SK-N-SH (cell line): ENCODE data around the gene NSDHL. TPM values are rescaled to one million over a fixed set of nuclear protein-coding genes. Genes with fewer than 3 reads are reported as not detected.

ENCODE experiments used
- CTCF ChIA-PET: fragments of 300-600, 350-600 bp; formaldehyde crosslinking; extraction: SDS; loops from one replicate; lab custom pipeline; 2021; lab: Yijun Ruan, JAX
- POLR2A ChIA-PET: fragments of 350-600 bp; sonication (Branson Sonifier 250); formaldehyde crosslinking; extraction: SDS; loops from one replicate; lab custom pipeline; 2020; ENCODE audit warnings: antibody characterized with exemption, inconsistent platforms; lab: Yijun Ruan, JAX
- DNase-seq: peaks from one replicate; pipeline ENCODE4 v3.0.0; 2012
- H2AFZ ChIP-seq: fragments of 200-600 bp; sonication (generic); 2 replicates; pipeline ENCODE4 v1.8.1; 2016; ENCODE audit warnings: antibody characterized with exemption, mild to moderate bottlenecking, low read depth
- H3F3A ChIP-seq: fragments of 200-600 bp; sonication (generic); replicated peaks from 2 replicates; pipeline ENCODE3; 2016; ENCODE audit warnings: antibody characterized with exemption, mild to moderate bottlenecking; ENCODE audit not compliant: insufficient read depth
- H3K27ac ChIP-seq, 2 experiments: fragments of 200-500 bp in 1 of 2; fragments of 200-600 bp in 1 of 2; sonication (Bioruptor generic) in 1 of 2; sonication (generic), shearing (Covaris generic) in 1 of 2; 2 replicates each; pipeline versions ENCODE4 v1.5.1 to v1.6.1; 2014 to 2016; ENCODE audit warnings: low read depth in 2 of 2, inconsistent platforms in 1 of 2, low read length in 1 of 2, mild to moderate bottlenecking in 1 of 2, mixed read lengths in 1 of 2
- H3K27me3 ChIP-seq: fragments of 200-600 bp; sonication (generic), shearing (Covaris generic); 2 replicates; pipeline ENCODE4 v1.6.1; 2016; ENCODE audit warnings: mixed run types; ENCODE audit not compliant: insufficient read depth
- H3K36me3 ChIP-seq, 2 experiments: fragments of 200-500 bp in 1 of 2; fragments of 200-600 bp in 1 of 2; sonication (Bioruptor generic) in 1 of 2; sonication (generic) in 1 of 2; replicated peaks in 1 of 2; 2 replicates each; pipeline versions ENCODE3 to v1.5.1; 2014 to 2016; ENCODE audit warnings: low read length in 1 of 2, mild to moderate bottlenecking in 1 of 2; ENCODE audit not compliant: insufficient read depth in 2 of 2, control insufficient read depth in 1 of 2
- H3K4me1 ChIP-seq, 2 experiments: fragments of 200-500 bp in 1 of 2; fragments of 200-600 bp in 1 of 2; sonication (Bioruptor generic) in 1 of 2; sonication (generic), shearing (Covaris generic) in 1 of 2; 2 replicates each; pipeline versions ENCODE4 v1.5.1 to v1.6.1; 2014 to 2016; ENCODE audit warnings: low read depth in 1 of 2, low read length in 1 of 2, mixed run types in 1 of 2; ENCODE audit not compliant: insufficient read depth in 2 of 2, control insufficient read depth in 1 of 2
- H3K4me2 ChIP-seq: fragments of 200-600 bp; sonication (generic), shearing (Covaris generic); 2 replicates; pipeline ENCODE4 v1.6.1; 2017; ENCODE audit warnings: mixed run types
- H3K4me3 ChIP-seq, 2 experiments: fragments of 200-500 bp in 1 of 2; fragments of 200-600 bp in 1 of 2; sonication (Bioruptor generic) in 1 of 2; sonication (generic), shearing (Covaris generic) in 1 of 2; 2 replicates each; pipeline versions ENCODE4 v1.5.1 to v1.8.1; 2014 to 2016; ENCODE audit warnings: low read depth in 2 of 2, inconsistent platforms in 1 of 2, low read length in 1 of 2, mild to moderate bottlenecking in 1 of 2, mixed read lengths in 1 of 2, moderate library complexity in 1 of 2
- H3K79me2 ChIP-seq: fragments of 200-600 bp; sonication (generic); 2 replicates; pipeline ENCODE4 v1.8.1; 2017; ENCODE audit warnings: mild to moderate bottlenecking; ENCODE audit not compliant: insufficient read depth
- H3K9ac ChIP-seq: fragments of 200-600 bp; sonication (generic); 2 replicates; pipeline ENCODE4 v1.6.1; 2017; ENCODE audit warnings: mixed run types
- H3K9me2 ChIP-seq: fragments of 200-600 bp; sonication (generic); 2 replicates; pipeline ENCODE4 v1.6.1; 2017; ENCODE audit warnings: mixed run types
- H3K9me3 ChIP-seq: fragments of 200-600 bp; sonication (generic); 2 replicates; pipeline ENCODE4 v1.6.1; 2017; ENCODE audit warnings: mixed run types, mild to moderate bottlenecking, moderate library complexity
- H4K20me1 ChIP-seq: fragments of 200-600 bp; sonication (generic); 2 replicates; pipeline ENCODE4 v1.6.1; 2017; ENCODE audit warnings: mild to moderate bottlenecking, mixed run types; ENCODE audit not compliant: insufficient read depth
- CHD2 ChIP-seq: fragments of 150-350 bp; IDR thresholded peaks from 2 replicates; pipeline ENCODE4 v1.6.1; 2018; ENCODE audit warnings: low read length; ENCODE audit not compliant: partially characterized antibody
- EP300 ChIP-seq, 2 experiments: IDR thresholded peaks; 2 replicates each; pipeline versions ENCODE4 v1.4.0 to v1.6.1; 2012; ENCODE audit warnings: borderline replicate concordance in 1 of 2, low read depth in 1 of 2, low read length in 1 of 2
- EZH2phosphoT487 ChIP-seq: fragments of 200-600 bp; sonication (generic); IDR thresholded peaks from 2 replicates; pipeline ENCODE4 v1.6.1; 2017; ENCODE audit warnings: low read depth, mixed run types, mild to moderate bottlenecking, antibody characterized with exemption, moderate library complexity, borderline replicate concordance
- FOSL2 ChIP-seq: IDR thresholded peaks from 2 replicates; pipeline ENCODE4 v1.4.0; 2012; ENCODE audit warnings: low read depth, mild to moderate bottlenecking, moderate library complexity, borderline replicate concordance
- FOXM1 ChIP-seq: IDR thresholded peaks from 2 replicates; pipeline ENCODE4 v1.4.0; 2012; ENCODE audit warnings: low read depth, mild to moderate bottlenecking
- GABPA ChIP-seq: IDR thresholded peaks from 2 replicates; pipeline ENCODE4 v1.4.0; 2012; ENCODE audit warnings: low read depth, mild to moderate bottlenecking
- IRF3 ChIP-seq: fragments of 150-350 bp; IDR thresholded peaks from 2 replicates; pipeline ENCODE4 v1.6.1; 2016; ENCODE audit warnings: mild to moderate bottlenecking, low read depth, low read length
- JUND ChIP-seq: IDR thresholded peaks from 2 replicates; pipeline ENCODE4 v1.4.0; 2012
- MAX ChIP-seq: IDR thresholded peaks from 2 replicates; pipeline ENCODE4 v1.4.0; 2012; ENCODE audit warnings: low read depth
- MEF2A ChIP-seq: IDR thresholded peaks from 2 replicates; pipeline ENCODE4 v1.4.0; 2012; ENCODE audit warnings: low read depth, borderline replicate concordance
- NRF1 ChIP-seq: IDR thresholded peaks from 2 replicates; pipeline ENCODE4 v1.6.1; 2012; ENCODE audit warnings: low read depth, mild to moderate bottlenecking, low read length
- PBX3 ChIP-seq: IDR thresholded peaks from 2 replicates; pipeline ENCODE4; 2012
- RAD21 ChIP-seq: IDR thresholded peaks from 2 replicates; pipeline ENCODE4 v1.6.1; 2012; ENCODE audit warnings: mild to moderate bottlenecking, low read length
- RXRA ChIP-seq: IDR thresholded peaks from 2 replicates; pipeline ENCODE4 v1.4.0; 2012; ENCODE audit warnings: low read depth, mild to moderate bottlenecking, borderline replicate concordance
- SIN3A ChIP-seq: IDR thresholded peaks from 2 replicates; pipeline ENCODE4 v1.6.1; 2012; ENCODE audit warnings: low read depth, mild to moderate bottlenecking, low read length, moderate library complexity, borderline replicate concordance
- TCF12 ChIP-seq: IDR thresholded peaks from 2 replicates; pipeline ENCODE4 v1.4.0; 2012
- TEAD4 ChIP-seq: IDR thresholded peaks from 2 replicates; pipeline ENCODE4 v1.4.0; 2012; ENCODE audit warnings: mild to moderate bottlenecking, borderline replicate concordance; ENCODE audit not compliant: insufficient read depth
- USF1 ChIP-seq: IDR thresholded peaks from 2 replicates; pipeline ENCODE4 v1.4.0; 2012; ENCODE audit warnings: low read depth, borderline replicate concordance
- YY1 ChIP-seq: IDR thresholded peaks from 2 replicates; pipeline ENCODE4 v1.4.0; 2012; ENCODE audit warnings: low read depth, mild to moderate bottlenecking
- WGBS: methylation state at CpG from one replicate; pipeline ENCODE4 v1.1.6; 2017; ENCODE audit warnings: low lambda C conversion rate; 5-methylcytosine and 5-hydroxymethylcytosine counted together
- polyA plus RNA-seq, 3 experiments: library from polyadenylated mRNA; depleted of rRNA; stranded (reverse); fragments of >200 nt; gene quantifications; 2 replicates each; pipeline ENCODE4 v1.2.3, GENCODE V29; 2012

NSDHL gene
- polyA plus RNA-seq, 1 of the 3 experiments (the other 2 are of a cell fraction), result 24.8 TPM

- no peaks in the 10 kb centered on the region for H3K79me2 ChIP-seq
- no peak overlapping the region for H2AFZ ChIP-seq
- WGBS, result 63% methylated on average over 8 of the region's 8 CpGs
- no peaks in the 10 kb centered on the region for H3F3A ChIP-seq
- H3K36me3 ChIP-seq, result no peaks in the 10 kb centered on the region
- no peaks in the 10 kb centered on the region for H3K9me2 ChIP-seq
- H3K9ac ChIP-seq, result no peak overlapping the region
- no peak overlapping the region for H3K27ac ChIP-seq
- H3K9me3 ChIP-seq, result no peaks in the 10 kb centered on the region
- POLR2A ChIA-PET, result no interaction called here
- peaks cover 0 to 2% of the 10 kb centered on the region in 2 experiments; a peak in 1 of 4 replicates for H3K4me1 ChIP-seq
- no peaks in the 10 kb centered on the region for H4K20me1 ChIP-seq
- CTCF ChIA-PET, result interaction anchor here (1.1 to 1.5 kb wide), 3 partner anchors 19 to 45 kb away, joined by 3 to 4 read pairs (median 4); no protein-coding TSS in a partner anchor
- no peak for TF ChIP-seq SIN3A
- TF ChIP-seq RXRA, result no peak
- no peak for TF ChIP-seq MEF2A
- no peak for TF ChIP-seq JUND
- TF ChIP-seq NRF1, result no peak
- no peak for TF ChIP-seq PBX3
- no peak for TF ChIP-seq IRF3
- no peak for TF ChIP-seq FOXM1
- TF ChIP-seq YY1, result no peak
- TF ChIP-seq TEAD4, result no peak
- TF ChIP-seq GABPA, result no peak
- TF ChIP-seq MAX, result no peak
- TF ChIP-seq FOSL2, result no peak; the same call in 1 of the 2 replicates
- TF ChIP-seq RAD21, result no peak
- TF ChIP-seq TCF12, result no peak
- TF ChIP-seq EZH2phosphoT487, result no peak
- TF ChIP-seq CHD2, result no peak
- TF ChIP-seq EP300 (IDR thresholded peaks at IDR 0.05; ENCODE audit: borderline replicate concordance in 1 of 2, low read depth in 1 of 2, low read length in 1 of 2), result no peak
- TF ChIP-seq USF1, result no peak
- peaks cover 10% of the 10 kb centered on the region for H3K27me3 ChIP-seq
- no peak overlapping the region for H3K4me3 ChIP-seq
- no peak for DNase-seq
- H3K4me2 ChIP-seq, result no peak overlapping the region
Measured at GRCh38 chrX:152896450-152896849, 65.6 kb downstream of the NSDHL start.
